Omental fat pad (tissue), 4 donors: Measurements from ENCODE around the gene NKX2-3. TPM values are rescaled to one million over a fixed set of nuclear protein-coding genes. Genes with fewer than 3 reads are reported as not detected.

ENCODE experiments used
- ATAC-seq: fragments of 150-250 bp; one replicate; pipeline ENCODE4 v1.9.1; 2016; ENCODE audit warnings: mild to moderate bottlenecking, moderate library complexity; ENCODE audit not compliant: low FRiP score
- DNase-seq: peaks from one replicate; pipeline ENCODE4 v3.0.0-alpha.2; 2019; ENCODE audit warnings: low spot score
- CTCF ChIP-seq, 3 donors: fragments of 450-650 bp; IDR thresholded peaks; one replicate each; pipeline ENCODE4 v1.5.1; 2016 to 2017; ENCODE audit warnings: antibody characterized with exemption in 3 of 3, mild to moderate bottlenecking in 3 of 3, moderate library complexity in 2 of 3
- total RNA-seq, 4 donors: library from RNA; depleted of rRNA; stranded (reverse); fragments of >200 nt; gene quantifications; one replicate each; pipeline ENCODE4 v1.1.0, GENCODE V29; 2016

The NKX2-3 gene
- total RNA-seq, 4 donors from 2014 or later, result 0.36 to 15.4 (median 0.87) TPM

- no peak for TF ChIP-seq CTCF (IDR thresholded peaks at IDR 0.05)
- no peak for ATAC-seq
- DNase-seq, result no peak
These were observed 32.4 kb downstream of the NKX2-3 start for GRCh38 chr10:99565166-99565565.

GRCh38 chr10:99569253-99569939, 36.7 kb downstream of the NKX2-3 start:
- no peak for DNase-seq
- TF ChIP-seq CTCF (IDR thresholded peaks at IDR 0.05), result no peak
- ATAC-seq, result no peak

GRCh38 chr10:99569961-99570360, 37.2 kb downstream of the NKX2-3 start:
- TF ChIP-seq CTCF (IDR thresholded peaks at IDR 0.05), result no peak
- DNase-seq (no peak), ATAC-seq (no peak)

GRCh38 chr10:99571816-99572215, 39.1 kb downstream of the NKX2-3 start:
- no peak for ATAC-seq
- DNase-seq, result no peak
- no peak for TF ChIP-seq CTCF (IDR thresholded peaks at IDR 0.05)

GRCh38 chr10:99573790-99574189, 41.0 kb downstream of the NKX2-3 start:
- DNase-seq (no peak), ATAC-seq (no peak)
- TF ChIP-seq CTCF (IDR thresholded peaks at IDR 0.05), result no peak

- no peak for TF ChIP-seq CTCF (IDR thresholded peaks at IDR 0.05)
- DNase-seq (no peak), ATAC-seq (no peak)
These were observed 47.2 kb downstream of the NKX2-3 start for GRCh38 chr10:99579971-99580370.

- TF ChIP-seq CTCF (IDR thresholded peaks at IDR 0.05), result no peak
- ATAC-seq, result no peak
- no peak for DNase-seq
These were observed 49.6 kb downstream of the NKX2-3 start for GRCh38 chr10:99582255-99582770.
